GM21526 (cell line): Measurements from ENCODE around the gene LY6G6F.
"Not testable (repeated sequence)": the region's sequence is repeated elsewhere in the genome, so short reads cannot be mapped to it uniquely, and the experiment has no call there.

Experiments
- ATAC-seq: cut with Tn5 transposase; IDR thresholded peaks from one replicate; pipeline ENCODE4 v1.9.1; 2021; ENCODE audit warnings: moderate library complexity; ENCODE audit not compliant: unreplicated experiment, low FRiP score

Gene LY6G6F

GRCh38 chr6:31701666-31702404, 4.8 kb upstream of the LY6G6F start:
- no peak for ATAC-seq

- ATAC-seq: no peak
These were observed 4.3 kb upstream of the LY6G6F start for GRCh38 chr6:31702405-31702818.

GRCh38 chr6:31702819-31703716, 3.6 kb upstream of the LY6G6F start, which contains the start of gene ABHD16A:
Gene ABHD16A (minus strand): TSS chr6:31703324. CDS start chr6:31703281, 43 bp downstream.
- peak; percentile 71 for ATAC-seq

GRCh38 chr6:31705931-31706330, 735 bp upstream of the LY6G6F start:
- no peak for ATAC-seq

GRCh38 chr6:31707701-31708100, 1.0 kb downstream of the LY6G6F start:
- no peak for ATAC-seq

GRCh38 chr6:31708224-31708623, 1.6 kb downstream of the LY6G6F start:
- no peak for ATAC-seq

- not testable (repeated sequence) for ATAC-seq
These were observed 2.5 kb downstream of the LY6G6F start for GRCh38 chr6:31709157-31709556.

- no peak for ATAC-seq
These were observed 4.0 kb downstream of the LY6G6F start for GRCh38 chr6:31710523-31711219.

- no peak for ATAC-seq
These were observed 4.6 kb downstream of the LY6G6F start for GRCh38 chr6:31711233-31711632.

GRCh38 chr6:31712296-31712695, 5.6 kb downstream of the LY6G6F start:
- no peak for ATAC-seq

GRCh38 chr6:31713465-31713864, 6.8 kb downstream of the LY6G6F start:
- no peak for ATAC-seq

GRCh38 chr6:31713991-31714684, 7.5 kb downstream of the LY6G6F start:
- ATAC-seq: no peak

- no peak for ATAC-seq
These were observed 8.6 kb downstream of the LY6G6F start, which contains the start of gene LY6G6D for GRCh38 chr6:31715022-31715958. Gene LY6G6D (plus strand): TSS chr6:31715348. CDS start chr6:31715356, 8 bp downstream.

- ATAC-seq: no peak
These were observed 11.0 kb downstream of the LY6G6F start for GRCh38 chr6:31717499-31718222.

GRCh38 chr6:31718265-31718664, 11.6 kb downstream of the LY6G6F start:
- no peak for ATAC-seq

GRCh38 chr6:31719001-31719400, 12.3 kb downstream of the LY6G6F start:
- ATAC-seq: no peak

GRCh38 chr6:31720196-31720770, 13.6 kb downstream of the LY6G6F start:
- no peak for ATAC-seq

GRCh38 chr6:31721351-31722020, 14.8 kb downstream of the LY6G6F start, which contains the start of gene LY6G6C:
Gene LY6G6C (minus strand): TSS chr6:31721746. CDS start chr6:31721679, 67 bp downstream.
- no peak for ATAC-seq
